Measurements from ENCODE around the gene SEM1.

DNA sequence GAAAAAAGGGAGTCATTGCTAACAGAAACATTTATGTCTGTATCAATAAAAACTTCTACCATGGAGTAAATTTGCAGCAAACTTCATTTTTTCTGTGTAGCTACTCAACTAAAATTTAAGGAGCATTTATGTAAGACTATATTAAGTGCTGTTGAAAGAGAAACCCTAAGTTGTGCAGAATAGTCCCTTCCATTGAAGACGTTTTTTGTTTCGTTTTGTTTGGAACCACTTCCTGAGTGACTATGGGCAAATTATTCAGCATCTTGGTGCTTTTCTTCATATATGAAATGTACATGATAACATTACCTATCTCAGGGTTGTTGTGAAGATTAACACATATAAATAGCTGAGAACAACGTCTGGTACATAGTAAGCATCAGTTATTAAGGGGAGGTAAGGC is 24.3 kb downstream of the SEM1 start:
- TF ChIP-seq, protein P1, sequence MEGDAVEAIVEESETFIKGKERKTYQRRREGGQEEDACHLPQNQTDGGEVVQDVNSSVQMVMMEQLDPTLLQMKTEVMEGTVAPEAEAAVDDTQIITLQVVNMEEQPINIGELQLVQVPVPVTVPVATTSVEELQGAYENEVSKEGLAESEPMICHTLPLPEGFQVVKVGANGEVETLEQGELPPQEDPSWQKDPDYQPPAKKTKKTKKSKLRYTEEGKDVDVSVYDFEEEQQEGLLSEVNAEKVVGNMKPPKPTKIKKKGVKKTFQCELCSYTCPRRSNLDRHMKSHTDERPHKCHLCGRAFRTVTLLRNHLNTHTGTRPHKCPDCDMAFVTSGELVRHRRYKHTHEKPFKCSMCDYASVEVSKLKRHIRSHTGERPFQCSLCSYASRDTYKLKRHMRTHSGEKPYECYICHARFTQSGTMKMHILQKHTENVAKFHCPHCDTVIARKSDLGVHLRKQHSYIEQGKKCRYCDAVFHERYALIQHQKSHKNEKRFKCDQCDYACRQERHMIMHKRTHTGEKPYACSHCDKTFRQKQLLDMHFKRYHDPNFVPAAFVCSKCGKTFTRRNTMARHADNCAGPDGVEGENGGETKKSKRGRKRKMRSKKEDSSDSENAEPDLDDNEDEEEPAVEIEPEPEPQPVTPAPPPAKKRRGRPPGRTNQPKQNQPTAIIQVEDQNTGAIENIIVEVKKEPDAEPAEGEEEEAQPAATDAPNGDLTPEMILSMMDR (IDR thresholded peaks at IDR 0.05) = no peak
- no peak for TF ChIP-seq EZH2 (IDR thresholded peaks at IDR 0.05)

Measured in neural progenitor cell (in vitro differentiated cells).